Neutrophil (primary cell): Measurements from ENCODE around the gene ARHGAP4.

ENCODE experiments used
- H3K27ac ChIP-seq: fragments of 200-600 bp; sonication (generic); 2 replicates; pipeline ENCODE4 v1.5.1; 2016; ENCODE audit warnings: mild to moderate bottlenecking, moderate library complexity
- H3K27me3 ChIP-seq: fragments of 200-600 bp; sonication (generic); 2 replicates; pipeline ENCODE4 v1.6.0; 2016; ENCODE audit warnings: mild to moderate bottlenecking
- H3K36me3 ChIP-seq: fragments of 200-600 bp; sonication (generic); 2 replicates; pipeline ENCODE4 v1.5.1; 2017
- H3K4me1 ChIP-seq, 2 experiments: fragments of 200-600 bp in 1 of 2; sonication (generic) in 1 of 2; 1 replicate in 1 of 2; 2 replicates in 1 of 2; pipeline versions ENCODE4 v1.5.1 to v1.6.1; 2013 to 2016; ENCODE audit warnings: low read depth in 1 of 2, low read length in 1 of 2, mild to moderate bottlenecking in 1 of 2, moderate library complexity in 1 of 2; ENCODE audit not compliant: control insufficient read depth in 1 of 2, insufficient read depth in 1 of 2
- H3K4me3 ChIP-seq, 2 experiments: fragments of 200-600 bp in 1 of 2; sonication (generic) in 1 of 2; 1 replicate in 1 of 2; 2 replicates in 1 of 2; pipeline ENCODE4 v1.5.1; 2013 to 2016; ENCODE audit warnings: low read depth in 1 of 2, low read length in 1 of 2, mild to moderate bottlenecking in 1 of 2, moderate library complexity in 1 of 2
- H3K9me3 ChIP-seq: fragments of 200-600 bp; sonication (generic); 2 replicates; pipeline ENCODE4 v1.5.1; 2016
- TF ChIP-seq, protein P1 (sequence below): fragments of 200-600 bp; sonication (generic); IDR thresholded peaks from 2 replicates; pipeline ENCODE4 v1.5.1; 2016; ENCODE audit warnings: antibody characterized with exemption

ARHGAP4 gene

DNA sequence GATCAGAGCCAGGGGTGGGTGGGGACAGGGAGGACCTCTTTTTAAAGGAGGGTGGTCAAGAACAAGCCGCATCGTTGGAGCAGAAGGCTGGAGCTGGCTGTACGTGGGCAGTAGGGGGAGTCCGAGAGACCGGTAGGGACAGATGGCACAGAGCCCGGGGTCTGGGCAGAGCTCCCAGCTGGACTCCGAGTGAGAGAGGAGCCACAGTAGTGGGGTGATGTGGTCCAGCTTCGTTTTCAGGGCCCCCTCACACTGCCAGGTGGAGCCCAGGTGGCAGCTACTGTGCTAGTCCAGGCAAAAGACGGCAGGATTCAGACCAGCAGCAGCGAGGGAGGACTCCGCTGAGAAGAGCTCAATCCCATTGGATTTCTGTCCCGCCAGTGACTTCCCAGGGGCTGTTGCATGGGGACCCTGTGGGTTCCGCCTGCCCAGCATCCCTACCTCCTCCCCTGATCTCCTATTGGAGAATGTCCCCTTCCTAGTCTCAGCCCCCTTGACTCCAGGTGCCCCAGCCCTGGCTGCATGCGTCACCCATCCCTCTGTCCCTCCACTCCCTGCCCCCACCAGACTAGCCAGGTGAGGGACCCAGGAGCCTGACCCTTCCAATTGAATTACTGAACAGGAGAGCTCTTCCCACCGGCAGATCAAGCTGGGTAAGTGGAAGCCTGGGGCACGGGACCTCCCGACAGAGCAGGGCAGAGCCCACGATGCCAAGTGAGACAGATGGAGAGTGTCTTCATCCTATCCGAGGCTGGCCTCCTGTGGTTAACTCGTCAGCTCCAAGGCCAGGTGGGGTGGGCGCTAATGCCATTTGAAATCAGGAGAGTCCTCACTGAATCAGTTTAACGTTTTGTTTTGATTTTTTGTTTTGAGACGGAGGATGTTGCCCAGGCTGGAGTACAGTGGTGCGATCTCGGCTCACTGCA is 2.9 kb downstream of the ARHGAP4 start:
- peaks cover 31 to 67% of the 10 kb centered on the region in 2 experiments for H3K4me1 ChIP-seq
- TF ChIP-seq, protein P1, sequence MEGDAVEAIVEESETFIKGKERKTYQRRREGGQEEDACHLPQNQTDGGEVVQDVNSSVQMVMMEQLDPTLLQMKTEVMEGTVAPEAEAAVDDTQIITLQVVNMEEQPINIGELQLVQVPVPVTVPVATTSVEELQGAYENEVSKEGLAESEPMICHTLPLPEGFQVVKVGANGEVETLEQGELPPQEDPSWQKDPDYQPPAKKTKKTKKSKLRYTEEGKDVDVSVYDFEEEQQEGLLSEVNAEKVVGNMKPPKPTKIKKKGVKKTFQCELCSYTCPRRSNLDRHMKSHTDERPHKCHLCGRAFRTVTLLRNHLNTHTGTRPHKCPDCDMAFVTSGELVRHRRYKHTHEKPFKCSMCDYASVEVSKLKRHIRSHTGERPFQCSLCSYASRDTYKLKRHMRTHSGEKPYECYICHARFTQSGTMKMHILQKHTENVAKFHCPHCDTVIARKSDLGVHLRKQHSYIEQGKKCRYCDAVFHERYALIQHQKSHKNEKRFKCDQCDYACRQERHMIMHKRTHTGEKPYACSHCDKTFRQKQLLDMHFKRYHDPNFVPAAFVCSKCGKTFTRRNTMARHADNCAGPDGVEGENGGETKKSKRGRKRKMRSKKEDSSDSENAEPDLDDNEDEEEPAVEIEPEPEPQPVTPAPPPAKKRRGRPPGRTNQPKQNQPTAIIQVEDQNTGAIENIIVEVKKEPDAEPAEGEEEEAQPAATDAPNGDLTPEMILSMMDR: peak; percentile 31
- no peaks in the 10 kb centered on the region for H3K9me3 ChIP-seq
- H3K27ac ChIP-seq: peak overlapping the region; percentile 100
- H3K27me3 ChIP-seq: no peaks in the 10 kb centered on the region
- H3K4me3 ChIP-seq: peak overlapping the region; percentile 69 to 98
- peaks cover 32% of the 10 kb centered on the region for H3K36me3 ChIP-seq

DNA sequence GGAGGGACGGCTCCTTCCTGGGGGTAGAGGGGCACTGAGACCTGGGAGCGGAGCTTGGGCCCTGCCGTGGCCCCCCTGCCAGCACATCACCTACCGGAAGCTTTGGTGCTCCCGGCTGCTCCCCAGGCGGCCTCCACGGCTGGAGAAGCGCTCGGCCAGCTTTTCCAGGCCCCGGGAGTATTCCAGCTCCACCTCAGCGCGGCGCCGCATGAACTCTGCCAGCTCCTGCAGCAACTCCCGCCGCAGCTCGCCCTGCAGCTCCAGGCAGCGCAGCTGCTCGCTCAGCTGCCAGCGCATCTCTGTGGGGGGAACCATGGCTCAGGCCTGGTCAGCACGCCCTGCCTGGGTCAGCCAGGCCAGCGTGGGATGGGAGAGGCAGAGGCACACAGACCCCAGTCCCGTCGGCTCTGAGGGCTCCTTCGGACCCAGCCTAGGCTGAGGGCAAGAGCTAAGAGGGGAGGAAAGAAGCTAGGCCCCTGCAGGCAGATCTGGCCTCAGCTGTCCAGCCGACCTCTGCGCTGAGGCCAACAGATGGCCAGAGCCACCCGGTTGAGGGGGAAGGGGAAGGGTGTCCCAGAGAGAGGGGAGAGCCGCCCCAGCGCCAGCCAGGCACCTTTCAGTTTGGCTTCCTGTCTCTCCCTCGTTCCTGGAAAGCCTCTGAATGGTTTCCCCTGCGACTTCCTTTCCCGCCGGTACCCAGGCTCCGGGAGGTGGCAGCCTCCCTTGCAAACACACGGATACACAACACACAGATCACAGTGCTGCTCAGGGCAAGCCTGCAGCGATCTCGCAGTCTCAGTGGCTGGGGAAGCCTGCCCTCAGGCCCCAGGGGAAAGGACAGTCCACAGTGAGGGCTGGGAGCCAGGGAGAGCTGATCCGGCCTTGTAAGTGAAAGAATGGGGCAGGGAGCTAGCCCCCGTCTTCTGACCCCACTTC is 4.3 kb downstream of the ARHGAP4 start:
- TF ChIP-seq, protein P1: no peak
- peak overlapping the region; percentile 100 for H3K27ac ChIP-seq

DNA sequence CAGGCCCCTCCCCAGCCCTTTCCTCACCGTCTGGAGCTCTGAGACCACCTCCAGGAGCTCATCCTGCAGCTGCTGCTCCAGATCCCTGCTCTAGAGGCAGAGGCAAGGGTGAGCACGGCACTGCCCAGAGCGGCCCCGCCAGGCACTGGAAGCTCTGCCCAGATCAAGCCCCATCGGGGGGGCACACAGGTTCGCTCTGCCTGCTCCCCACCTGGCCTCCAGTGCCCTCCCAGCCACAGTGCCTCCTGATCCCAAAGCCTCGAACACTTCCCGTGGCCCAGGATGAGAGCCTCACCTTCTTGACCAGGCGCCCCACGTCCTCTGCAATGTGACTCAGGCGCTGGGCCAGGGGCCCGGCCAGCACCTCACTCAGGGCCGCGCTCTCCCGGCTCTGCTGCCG is 5.0 kb downstream of the ARHGAP4 start:
- peaks cover 31 to 51% of the 10 kb centered on the region in 2 experiments for H3K4me1 ChIP-seq
- TF ChIP-seq, protein P1: no peak

More for the DNA sequence above, 4.3 kb downstream of the ARHGAP4 start:
- H3K9me3 ChIP-seq: no peaks in the 10 kb centered on the region
- peak overlapping the region; percentile 69 to 98 for H3K4me3 ChIP-seq
- no peaks in the 10 kb centered on the region for H3K27me3 ChIP-seq
- peaks cover 31 to 56% of the 10 kb centered on the region in 2 experiments for H3K4me1 ChIP-seq
- H3K36me3 ChIP-seq: peaks cover 44% of the 10 kb centered on the region

DNA sequence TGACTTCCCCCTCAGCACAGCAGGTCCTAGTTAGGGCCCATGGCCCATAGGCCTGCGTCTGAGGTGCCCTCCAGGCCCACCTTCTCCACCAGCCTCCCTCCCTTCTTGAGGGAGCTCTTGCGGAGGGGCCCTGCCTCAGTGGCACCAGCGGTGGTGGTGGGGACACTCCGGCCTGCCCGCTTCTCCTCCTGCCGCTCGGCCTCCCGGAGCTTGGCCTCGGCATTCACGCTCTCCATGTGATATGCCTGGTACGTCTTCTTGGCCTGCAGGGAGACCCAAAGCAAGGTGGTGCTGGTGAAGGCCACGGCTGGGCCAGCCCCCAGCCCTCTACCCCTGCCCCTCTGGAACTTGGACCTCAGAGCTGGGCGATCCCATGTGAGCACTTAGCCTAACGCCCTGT is 5.5 kb downstream of the ARHGAP4 start:
- Histone ChIP-seq H3K27me3 (no peaks in the 10 kb centered on the region), H3K36me3 (peaks cover 57% of the 10 kb centered on the region)
- TF ChIP-seq, protein P1: no peak

More for the DNA sequence above, 5.0 kb downstream of the ARHGAP4 start:
- H3K27ac ChIP-seq: peak overlapping the region; percentile 100
- peaks cover 52% of the 10 kb centered on the region for H3K36me3 ChIP-seq
- H3K9me3 ChIP-seq: no peaks in the 10 kb centered on the region
- no peaks in the 10 kb centered on the region for H3K27me3 ChIP-seq
- no peak overlapping the region for H3K4me3 ChIP-seq

DNA sequence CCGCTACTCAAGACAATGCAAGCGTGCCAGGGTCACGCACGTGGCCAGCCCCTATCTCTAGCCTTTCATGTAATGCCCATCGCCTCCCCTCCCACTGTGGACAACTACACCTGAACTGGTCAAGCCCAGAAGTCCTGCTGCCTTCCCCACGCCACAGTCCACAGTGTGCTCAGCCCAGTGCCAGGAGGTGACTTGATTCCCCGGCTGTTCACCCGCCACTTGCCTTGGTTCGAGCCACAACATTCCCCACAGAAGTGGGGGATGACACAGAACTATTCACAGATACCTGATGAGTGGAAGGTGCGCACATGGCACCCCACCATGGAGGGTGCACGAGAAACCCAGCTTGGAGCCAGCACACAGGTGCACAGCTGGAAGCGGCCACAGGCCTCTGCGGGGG is 6.8 kb downstream of the ARHGAP4 start:
- no peak overlapping the region for H3K27ac ChIP-seq
- H3K36me3 ChIP-seq: peaks cover 68% of the 10 kb centered on the region
- peaks cover 31 to 34% of the 10 kb centered on the region in 2 experiments for H3K4me1 ChIP-seq
- no peak overlapping the region for H3K4me3 ChIP-seq
- H3K27me3 ChIP-seq: no peaks in the 10 kb centered on the region
- no peaks in the 10 kb centered on the region for H3K9me3 ChIP-seq
- TF ChIP-seq, protein P1: no peak

More for the DNA sequence above, 5.5 kb downstream of the ARHGAP4 start:
- Histone ChIP-seq H3K4me1 (peaks cover 31 to 46% of the 10 kb centered on the region in 2 experiments), H3K4me3 (no peak overlapping the region), H3K27ac (no peak overlapping the region), H3K9me3 (no peaks in the 10 kb centered on the region)
